GM18526 (cell line): Measurements from ENCODE around the gene ESYT2.

Source experiments
- POLR2A ChIP-seq: IDR thresholded peaks from 3 replicates; pipeline ENCODE4 v1.6.1; 2011; ENCODE audit not compliant: insufficient read length; ENCODE audit errors: extremely low read depth

The ESYT2 gene

DNA sequence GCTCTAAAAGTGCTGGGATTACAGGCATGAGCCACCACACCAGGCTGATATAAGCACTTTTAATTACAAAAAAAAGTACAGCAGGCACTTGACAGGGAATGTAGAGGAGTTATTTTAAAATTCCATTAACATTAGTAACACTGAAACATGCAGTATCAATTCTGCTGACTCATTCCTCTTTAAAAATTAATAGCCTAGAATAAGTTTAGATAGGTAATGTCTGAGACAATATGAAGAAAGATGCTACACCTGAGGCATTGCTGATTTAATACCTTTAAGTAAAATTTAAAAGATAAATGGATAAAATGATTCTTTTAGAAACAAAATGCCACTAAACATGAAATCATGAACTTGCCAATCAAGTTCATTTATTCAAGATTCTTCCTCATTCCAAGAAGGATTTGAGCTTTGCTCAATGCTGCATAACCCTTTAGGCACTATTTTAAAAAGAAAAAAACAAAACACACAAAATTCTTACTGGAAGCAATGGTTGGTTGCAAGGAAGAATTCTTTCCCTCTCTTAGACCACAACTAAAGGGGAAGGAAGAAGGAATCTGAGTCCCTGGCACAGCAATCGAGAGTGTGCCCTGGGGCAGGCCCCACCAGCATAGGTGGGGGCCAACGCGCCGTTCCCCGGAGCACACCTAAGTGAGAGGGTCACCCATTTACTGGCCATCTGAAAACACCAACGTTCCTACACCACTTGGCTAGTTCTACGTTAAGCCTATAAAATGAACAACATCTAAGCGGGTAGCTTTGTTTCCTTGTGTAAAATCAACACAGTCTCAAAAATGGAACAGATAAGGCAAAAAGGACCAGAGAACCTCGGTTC, 26.6 kb downstream of the ESYT2 start:
- no peak for TF ChIP-seq POLR2A

DNA sequence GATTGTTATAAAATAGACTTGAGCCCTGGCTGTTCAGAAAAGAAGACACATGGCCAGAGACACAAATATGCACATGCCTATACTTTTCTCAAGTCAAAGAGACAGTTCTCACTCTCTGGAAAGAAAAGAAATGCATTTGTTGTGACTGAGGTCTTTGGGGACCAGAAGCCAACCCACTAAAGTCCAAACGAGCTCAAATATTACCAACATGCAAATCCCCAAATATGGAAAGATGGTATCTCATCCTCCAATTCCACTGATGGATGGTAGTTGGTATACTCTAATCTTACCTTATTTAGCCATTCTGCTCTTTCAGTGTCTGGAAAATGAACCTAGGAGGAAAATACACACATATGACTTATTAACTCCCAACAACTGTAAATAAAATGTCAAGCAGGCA, 30.6 kb downstream of the ESYT2 start:
- no peak for TF ChIP-seq POLR2A

DNA sequence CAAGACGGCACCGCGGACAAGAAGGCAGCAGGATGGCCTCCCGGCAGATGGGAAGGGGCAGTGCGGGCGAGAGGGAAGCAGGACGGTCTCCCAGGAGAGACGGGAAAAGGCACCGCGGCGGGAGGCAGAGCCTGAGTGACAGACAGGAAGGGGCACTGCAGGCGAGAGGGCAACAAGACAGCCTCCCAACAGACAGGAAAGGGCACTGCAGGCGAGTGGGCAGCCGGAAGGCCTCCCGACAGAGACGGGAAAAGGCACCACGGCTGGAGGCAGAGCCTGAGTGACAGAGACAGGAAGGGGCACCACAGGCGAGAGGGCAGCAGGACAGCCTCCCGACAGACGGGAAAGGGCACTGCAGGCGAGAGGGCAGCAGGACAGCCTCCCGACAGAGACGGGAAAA, 32.6 kb downstream of the ESYT2 start:
- no peak for TF ChIP-seq POLR2A

DNA sequence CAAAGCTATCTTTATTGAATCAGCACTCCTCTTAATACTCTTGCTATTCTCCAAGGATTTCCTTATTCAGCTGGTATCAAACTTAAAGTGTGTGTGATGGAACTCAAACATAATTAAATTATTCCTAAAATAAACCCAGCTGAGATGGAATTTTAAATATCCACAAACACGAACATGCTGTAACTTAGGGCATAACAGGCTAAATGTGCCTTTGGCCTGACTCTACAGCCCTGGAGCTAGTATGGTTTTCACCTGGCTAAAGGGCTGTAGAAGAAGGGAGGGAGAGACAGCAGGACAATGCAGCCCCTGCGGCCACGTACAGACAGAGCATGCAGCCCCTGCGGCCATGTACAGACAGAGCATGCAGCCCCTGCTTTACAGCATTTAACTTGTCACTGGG, 34.0 kb downstream of the ESYT2 start:
- TF ChIP-seq POLR2A: no peak

DNA sequence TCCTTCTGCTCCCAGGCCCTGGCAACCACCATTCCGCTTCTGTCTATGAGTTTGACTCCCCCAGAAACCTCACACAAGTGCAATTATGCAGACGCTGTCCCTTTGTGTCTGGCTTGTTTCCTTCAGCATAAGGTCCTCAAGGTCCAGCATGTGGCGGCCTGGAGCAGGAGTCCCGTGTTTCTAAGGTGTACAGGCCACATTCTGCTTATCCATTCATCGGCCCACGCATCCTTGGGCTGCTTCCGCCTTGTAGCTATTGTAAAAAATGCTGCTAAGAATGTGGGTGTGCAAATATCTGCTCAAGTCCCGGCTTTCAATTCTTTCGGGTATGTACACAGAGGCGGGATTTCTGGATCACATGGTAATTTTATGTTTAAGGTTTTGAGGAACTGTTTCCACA, 38.2 kb downstream of the ESYT2 start:
- TF ChIP-seq POLR2A: no peak

DNA sequence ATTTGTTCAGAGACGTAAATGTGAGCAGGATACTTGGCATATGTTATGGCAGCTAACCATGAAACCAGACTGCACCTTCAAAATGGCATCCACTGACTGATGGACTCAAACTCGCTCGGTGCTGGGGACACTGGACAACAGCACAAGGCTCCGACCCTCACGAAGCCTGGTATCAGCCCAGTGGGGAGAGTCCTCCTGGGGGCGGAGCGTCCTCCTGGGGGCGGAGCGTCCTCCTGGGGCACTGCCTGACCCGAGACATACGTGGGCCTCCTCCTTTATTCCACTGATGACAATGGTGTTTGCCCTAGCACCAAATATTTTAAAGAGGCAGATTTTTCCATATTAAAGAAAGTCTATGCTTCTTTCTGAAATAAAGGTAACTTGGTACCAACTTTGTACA, 39.5 kb downstream of the ESYT2 start:
- TF ChIP-seq POLR2A: no peak

DNA sequence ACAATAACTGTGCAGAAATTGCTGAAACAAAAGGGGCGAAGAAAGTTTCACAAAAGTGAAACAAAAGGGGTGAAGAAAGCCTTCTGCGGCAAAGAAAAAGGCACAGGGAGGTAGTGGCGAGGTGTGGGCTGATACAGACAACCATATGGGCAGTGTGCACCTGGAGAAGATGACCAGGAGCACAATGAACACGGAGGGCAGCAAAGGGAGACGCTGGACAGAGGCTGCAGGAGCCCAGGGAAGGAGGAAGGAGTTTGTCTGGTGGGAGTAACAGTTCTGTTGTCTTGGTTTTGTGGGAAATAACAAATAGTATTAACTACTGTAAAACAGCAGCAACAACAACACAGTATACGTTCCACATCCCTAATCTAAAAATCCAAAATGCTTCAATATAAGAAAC, 42.4 kb downstream of the ESYT2 start:
- no peak for TF ChIP-seq POLR2A

DNA sequence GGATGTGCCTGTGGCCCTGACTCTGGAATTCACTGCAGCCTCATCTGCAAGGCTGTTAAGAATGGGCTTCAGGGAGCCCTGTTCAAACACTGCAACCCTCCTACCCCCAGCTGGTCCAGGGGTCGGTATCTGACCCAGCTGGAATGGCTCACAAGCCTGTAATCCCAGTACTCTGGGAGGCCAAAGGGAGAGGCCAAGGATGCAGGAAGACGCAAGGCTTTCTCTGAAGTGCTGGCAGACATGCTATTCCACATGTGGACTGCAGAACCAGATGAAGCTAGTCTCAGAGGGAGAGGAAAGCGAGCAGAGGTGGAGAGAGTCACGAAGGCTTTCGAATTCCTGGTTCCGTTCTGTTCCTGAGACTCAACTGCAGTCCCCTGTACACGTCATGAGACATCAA, 45.0 kb downstream of the ESYT2 start:
- no peak for TF ChIP-seq POLR2A

DNA sequence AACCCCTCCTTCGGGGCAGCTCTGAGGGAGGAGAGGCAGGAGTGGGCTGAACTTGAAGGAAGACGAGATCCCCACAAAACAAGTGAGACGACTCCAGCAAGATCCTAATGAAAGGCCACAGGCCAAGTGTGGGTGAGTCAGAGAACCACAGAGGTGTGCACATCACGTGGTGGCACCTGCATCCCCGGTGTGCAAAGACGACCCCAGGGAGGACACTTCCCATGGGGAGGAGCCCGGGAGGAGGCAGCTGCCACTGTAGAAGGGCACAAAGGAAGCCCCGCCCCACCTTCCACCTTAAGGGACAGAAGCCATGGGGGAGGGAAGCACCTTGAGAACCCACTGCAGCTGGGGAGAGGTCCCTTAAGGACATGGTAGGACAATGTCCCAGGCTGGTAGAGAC, 45.7 kb downstream of the ESYT2 start:
- no peak for TF ChIP-seq POLR2A

DNA sequence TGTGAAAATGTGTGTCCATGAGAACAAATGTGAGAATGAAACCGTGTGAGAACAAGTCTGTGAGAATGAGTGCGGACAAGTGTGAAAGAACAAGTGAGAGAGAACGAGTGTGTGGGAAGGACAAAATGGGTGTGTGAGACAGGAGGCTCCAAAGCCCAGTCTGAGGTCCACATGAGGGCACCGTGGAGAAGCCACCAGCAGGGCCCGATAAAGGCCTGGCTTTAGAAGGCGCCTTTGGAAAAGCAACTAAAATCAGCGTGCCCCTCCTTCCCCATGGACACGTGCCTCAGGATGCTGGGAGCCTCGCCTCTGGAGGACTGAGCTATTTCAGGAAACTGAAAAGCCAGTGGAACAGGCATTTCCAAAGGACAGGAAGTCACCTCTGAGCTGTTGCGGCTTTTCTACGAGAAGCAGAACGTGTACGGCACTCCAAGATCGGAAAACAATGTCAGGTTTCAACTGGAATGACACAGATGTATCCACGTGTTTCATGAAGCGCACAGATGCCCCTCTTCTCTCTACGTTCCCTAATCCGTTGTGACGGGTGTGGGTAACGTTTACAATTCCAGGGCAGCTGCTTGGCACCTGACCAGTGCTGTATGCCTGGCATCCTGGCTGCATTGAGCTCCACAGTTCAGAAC, 46.4 kb downstream of the ESYT2 start:
- TF ChIP-seq POLR2A: no peak

DNA sequence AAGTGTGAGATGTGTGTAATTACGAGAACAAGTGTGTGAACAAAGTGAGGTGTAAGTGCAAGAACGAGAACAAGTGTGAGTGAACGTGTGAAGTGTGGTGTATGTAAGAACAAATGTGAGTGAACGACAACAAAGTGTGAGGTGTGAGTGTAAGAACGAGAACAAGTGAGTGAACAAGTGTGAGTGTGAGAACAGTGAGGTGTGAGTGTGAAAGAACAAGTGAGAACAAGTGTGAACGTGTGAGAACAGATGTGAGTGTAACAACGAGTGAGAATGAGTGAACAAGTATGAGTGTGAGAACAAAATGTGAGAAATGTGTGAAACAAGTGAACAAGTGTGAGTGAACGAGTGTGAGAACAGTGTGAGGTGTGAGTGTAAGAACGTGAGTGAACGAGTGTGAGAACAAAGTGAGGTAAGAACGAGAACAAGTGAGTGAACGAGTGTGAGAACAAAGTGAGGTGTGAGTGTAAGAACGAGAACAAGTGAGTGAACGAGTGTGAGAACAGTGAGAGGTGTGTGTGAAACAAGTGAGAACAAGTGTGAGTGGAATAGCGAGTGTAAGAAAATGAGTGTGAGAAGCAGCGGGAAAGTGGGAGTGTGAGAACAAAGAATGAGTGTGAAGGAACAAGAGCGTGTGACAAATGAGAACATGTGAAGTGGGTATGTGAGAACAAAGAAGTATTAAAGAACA, 47.2 kb downstream of the ESYT2 start:
- TF ChIP-seq POLR2A: no peak

DNA sequence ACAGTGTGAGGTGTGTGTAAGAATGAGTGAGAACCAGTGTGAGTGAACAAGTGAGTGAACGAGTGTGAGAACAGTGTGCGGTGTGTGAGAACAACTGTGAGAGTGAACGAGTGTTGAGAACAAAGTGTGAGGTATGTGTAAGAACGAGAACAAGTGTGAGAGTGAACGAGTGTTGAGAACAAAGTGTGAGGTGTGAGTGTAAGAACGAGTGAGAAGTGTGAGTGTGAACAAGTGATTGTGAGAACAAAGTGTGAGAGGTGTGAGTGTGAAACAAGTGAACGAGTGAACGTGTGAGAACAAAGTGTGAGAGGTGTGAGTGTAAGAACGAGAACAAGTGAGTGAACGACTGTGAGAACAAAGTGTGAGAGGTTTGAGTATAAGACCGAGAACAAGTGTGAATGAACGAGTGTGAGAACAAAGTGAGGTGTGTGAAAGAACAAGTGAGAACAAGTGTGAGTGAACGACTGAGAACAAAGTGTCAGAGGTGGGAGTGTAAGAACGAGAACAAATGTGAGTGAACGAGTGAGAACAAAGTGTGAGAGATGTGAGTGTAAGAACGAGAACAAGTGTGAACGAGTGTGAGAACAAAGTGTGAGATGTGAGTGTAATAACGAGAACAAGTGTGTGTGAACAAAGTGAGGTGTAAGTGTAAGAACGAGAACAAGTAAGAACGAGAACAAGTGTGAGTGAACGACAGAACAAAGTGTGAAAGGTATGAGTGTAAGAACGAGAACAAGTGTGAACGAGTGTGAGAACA, 47.9 kb downstream of the ESYT2 start:
- TF ChIP-seq POLR2A: no peak

DNA sequence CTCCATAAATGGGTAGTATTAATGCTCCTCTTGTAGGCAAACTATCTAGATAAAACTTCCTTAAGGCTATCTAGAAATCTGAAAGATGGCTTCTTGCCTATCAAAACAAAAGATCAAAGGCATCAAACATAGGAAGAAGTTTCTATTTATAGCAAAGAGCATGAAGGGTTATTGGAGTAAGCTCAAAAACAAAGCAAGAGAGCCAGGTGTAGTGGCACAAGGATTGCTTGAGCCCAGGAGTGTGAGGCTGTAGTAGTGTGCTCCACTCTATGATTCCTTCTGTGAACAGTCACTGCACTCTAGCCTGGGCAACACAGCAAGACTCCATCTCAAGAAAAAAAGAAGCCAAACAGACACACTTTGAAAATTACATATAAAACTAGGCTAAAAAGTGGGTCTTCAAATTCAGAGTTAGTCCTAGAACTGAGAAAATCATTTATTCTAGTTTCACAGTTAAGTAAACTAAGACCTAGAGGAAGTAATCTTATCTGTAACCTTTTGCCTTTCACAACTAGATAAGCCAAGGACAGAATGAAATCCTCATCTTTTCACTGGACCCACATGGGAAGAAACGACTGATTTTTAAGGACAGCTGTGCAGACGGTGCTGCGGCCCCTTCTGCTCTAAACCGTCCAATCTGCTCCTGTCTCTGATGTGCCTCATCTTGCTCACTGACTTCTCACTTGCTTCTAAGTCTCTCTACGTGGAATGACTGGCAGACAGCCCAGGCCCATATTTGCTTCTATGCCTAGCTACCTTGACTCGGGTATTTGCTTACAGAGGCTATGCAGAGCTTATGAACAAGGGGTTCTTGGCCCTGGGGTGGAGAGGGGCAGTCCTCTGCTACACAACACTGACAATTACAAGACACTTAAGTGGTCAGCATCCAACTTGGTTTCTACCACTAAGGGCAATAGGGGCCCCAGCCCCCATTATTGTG, 50.0 kb downstream of the ESYT2 start:
- TF ChIP-seq POLR2A: no peak

DNA sequence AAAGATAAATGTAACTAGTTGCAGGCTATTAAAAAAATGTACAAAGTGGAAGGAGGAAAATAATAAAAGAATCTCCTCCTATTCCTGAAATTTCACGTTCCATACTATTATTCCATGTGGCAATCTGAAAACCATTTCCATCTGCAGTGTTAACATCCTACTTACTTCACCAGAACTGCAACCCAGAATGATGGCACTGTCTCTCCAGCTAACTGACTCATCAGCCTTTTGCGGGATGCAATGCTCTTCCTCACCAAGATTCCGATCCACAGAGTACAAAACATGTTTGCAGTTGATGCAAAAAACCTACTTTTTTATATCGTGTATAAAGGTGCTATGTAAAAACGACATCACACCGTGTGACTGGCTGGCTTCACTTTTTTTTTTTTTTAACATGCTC, 50.8 kb downstream of the ESYT2 start:
- no peak for TF ChIP-seq POLR2A
